NCI-H1930 (cell line): ENCODE measurements around the gene OGA.
A peak's percentile ranks its signal among the peaks of the same experiment; 100 is the strongest.

Experiments
- DNase-seq, 2 experiments: peaks; one replicate each; lab custom pipeline; 2025; lab: John Stamatoyannopoulos, UW

OGA gene

DNA sequence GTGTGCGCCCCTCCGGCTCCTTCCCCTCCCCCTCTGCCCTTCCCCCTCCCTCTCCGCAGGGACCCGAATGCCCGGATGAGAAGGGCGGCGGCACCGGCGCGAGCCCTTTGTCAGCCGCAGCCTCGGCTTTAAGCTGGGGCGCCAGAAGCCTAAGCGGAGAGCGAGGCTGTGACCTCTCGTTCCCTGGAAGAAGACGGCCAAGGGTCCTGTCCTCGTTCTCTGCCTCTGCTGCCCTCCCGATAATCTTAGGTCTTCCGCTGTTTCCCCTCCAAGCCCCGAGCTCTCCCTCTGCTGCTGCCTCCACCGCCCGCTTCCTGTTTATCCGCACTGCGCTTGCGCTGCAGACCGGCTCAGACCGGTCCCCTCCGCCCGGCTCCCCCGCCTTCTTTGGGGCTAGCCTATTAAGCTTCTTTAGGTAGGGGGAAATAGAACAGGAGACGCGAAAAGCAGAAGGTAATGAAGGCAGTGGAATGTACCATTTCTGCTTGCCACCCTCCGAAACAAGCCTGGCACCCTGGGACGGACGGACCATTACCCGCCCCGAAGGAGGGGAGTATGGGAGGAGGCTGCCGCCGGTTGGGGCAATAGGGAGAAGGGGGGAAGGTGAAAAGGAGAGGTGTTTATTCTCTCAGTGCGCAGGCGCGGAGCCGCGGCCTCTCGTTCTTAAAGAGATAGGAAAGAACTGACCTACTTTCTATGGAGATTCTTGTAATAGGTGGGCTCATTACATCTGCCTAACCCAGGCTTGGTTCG, at the start of gene OGA:
Gene OGA, minus strand, starts transcription at position 326 of the 753 bp plus-strand sequence. CDS start 422 bp downstream, outside the sequence.
- peak; percentile 91 to 92 for DNase-seq

DNA sequence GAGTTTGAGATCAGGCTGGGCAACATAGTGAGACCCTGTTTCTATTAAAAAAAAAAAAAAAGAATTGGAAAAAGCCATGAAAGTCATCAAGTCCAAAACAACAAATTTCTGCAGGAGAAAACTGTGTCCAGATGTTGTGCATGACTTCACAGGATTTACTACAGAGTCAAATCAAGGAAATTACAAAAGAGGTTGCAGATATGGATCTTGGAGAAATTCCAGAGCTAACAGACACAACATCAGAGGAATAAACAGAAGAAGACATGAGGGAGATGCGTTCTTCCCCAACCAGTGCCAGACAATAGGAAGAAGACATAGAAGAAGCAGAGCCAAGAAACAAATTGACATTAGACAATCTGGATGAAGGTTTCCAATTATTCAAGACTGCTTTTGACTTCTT, 49.7 kb upstream of the OGA start:
- no peak for DNase-seq

DNA sequence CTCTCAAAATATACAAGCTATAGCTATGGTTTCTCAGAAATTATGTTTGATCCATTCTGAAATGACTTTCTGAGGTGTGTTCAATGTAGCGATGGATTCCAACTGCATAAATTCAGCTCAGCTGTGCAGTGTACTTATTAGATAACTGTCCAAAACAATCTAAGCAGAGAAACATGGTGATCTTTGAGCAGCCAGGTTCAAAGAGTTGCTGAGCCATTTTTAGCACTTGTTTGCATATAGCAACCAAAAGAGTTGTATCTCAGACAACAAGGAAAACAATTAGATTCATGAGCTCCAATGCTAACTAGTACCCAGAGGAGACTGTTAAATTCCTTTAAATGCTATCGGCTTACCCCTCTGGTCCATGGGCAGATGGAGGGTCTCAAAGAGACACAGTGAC, 41.3 kb upstream of the OGA start:
- DNase-seq: no peak

DNA sequence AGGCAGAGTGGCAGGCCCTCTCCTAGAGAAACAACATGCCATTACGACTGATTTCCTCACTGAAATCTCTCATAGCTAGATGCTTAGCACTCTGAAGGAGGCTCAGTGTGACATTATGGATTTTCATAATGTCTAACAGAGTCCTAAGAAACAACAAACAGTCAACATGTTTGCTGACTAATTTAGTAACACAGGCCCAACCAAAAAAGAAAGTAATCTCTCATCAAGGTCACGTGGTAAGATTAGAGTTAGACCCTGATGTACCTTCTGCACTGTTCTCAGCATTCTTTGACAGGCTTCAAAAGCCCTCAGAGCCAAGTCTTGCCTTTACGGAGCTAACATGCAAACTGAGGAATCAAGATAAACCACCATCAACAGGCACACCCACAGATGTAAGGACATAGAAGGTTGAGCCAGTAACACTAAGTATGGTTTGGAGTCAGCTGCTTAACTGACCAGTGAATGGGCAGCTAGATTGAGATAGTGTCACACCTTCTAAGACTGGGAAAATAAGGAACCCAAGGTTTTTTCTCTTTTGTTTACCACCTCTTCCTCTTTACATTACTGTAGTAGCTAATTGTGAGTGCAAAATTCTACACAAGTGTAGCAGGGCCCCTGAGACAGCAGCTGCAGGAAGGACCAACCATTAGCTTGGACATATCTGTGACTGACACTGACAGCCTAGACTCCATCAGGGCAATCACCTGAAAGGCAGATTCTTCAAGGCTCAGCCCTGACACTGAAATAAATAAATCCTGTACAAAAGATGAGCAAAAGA, 40.7 kb upstream of the OGA start:
- DNase-seq: no peak

DNA sequence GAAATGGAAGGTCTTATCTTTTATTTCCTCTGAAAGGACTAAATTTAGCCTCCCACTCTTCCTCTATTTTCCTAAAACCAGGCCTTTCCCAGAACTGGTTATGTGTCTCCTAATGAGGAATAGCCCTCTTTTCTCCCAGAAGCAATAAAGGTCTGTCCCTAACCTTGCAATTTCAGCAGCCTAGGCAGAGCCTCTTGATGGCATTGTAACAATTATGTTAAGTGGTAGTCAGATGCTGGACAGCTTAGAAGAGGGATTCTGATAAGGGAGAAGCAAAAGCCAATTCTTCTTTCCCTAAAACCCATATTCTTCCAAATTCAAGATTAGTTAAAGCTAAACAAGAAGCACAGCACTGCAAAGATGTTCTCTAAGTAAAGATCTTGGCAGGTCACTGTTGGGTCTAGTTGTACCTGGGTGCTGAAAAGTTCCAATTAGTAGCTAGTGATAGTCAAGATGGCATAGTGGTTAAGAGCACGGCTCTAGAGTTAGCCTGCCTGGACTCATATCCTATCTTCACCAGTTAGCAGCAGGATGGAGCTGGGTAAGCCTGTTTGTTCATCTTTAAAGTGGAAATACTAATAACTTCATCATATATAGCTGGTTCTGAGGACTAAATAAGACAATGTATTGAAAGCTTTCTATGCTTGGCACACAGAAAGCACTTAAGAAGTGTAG, 39.7 kb upstream of the OGA start:
- no peak for DNase-seq

DNA sequence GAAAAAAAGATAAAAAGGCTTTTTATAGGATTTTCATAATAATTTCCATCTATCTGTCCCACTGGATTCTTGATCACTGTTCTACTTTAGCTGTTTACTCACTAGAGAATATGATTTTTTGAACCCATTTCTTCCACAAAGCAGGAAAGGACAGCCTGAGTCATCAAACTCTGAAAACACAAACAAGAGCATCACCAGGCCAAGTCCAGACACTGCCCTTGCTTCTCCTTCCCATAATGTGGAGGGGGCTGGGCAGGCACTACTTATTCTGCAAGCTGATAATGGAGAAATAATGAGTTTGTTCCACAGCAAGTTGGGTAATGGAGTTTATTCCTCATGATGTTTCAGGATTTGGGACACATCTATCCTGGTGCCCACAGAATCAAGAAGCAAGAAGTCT, 38.4 kb upstream of the OGA start:
- DNase-seq: no peak

DNA sequence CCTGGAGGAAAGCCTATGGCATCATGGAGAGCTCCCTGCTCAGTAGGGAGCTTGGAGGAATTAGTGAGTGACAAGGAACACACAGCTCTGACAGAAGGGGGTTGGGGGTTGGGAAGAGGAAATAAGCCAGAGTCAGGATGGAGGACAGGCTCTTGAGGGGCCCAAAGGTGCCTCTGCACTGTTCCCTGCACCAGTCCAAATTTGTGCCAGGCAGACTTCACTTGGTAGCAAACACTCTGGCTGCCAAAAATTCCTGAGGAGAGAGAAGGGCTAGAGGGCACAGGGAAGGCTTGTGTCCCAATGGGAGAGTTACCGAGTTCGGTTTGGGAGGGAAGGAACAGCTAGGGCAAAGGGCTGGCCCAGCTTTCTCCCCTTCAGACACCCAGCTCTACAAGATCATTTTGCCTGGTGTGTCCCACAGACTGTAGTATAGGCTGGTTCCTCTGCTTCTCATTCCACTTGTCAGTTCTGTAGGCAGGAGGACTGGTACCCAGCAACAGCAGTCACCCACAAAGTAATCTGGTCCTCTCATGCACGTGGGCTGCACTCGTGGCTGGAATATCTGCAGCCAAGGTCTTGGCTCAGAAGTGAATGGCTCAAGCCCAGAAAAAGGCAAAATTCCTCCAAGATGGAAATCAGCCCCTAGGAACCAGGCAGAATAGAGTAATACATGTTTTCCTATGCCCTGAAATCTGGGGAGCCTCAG, 33.3 kb upstream of the OGA start:
- DNase-seq: no peak

DNA sequence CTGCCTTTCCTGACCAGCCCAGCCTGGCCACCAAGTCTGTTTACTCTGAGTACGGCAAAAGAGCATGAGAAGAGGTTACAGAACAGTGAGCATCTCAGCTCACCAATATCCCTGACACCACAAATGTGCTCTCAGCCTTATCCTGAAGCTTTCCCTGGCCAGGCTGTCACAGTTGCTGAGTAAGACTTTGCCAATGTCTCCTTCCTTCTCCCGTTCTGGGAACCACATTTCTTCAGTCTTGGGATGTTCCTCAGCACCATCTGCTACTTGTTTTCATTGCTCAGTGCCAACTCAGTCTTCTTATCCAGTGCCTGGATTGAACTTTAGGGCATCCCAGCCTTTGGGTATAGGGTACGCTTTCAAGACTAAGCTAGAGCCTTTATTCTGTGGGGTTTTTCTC, 32.5 kb upstream of the OGA start:
- DNase-seq: no peak

DNA sequence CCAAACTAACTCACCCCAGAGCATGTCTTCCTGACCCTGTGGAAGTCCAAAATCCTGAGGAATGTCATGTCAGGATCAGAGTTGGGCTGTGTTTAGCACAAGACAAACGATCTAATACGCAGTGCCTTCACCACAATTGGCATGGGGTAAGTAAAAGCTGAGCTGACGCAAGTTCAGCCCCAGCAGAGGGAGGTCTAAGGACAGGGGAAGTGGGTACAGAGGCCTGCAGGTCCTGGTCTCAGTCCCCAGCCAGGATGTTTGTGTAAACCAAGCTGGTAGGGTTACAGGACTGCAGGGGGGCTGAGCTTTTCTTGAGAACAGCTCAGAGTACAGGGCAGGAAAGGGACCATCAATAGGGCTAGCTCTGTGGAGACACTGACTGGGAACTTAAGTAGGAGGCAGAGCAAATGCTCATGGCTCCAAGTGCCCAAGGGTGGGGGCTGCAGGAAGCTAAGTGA, 30.7 kb upstream of the OGA start:
- DNase-seq: no peak

DNA sequence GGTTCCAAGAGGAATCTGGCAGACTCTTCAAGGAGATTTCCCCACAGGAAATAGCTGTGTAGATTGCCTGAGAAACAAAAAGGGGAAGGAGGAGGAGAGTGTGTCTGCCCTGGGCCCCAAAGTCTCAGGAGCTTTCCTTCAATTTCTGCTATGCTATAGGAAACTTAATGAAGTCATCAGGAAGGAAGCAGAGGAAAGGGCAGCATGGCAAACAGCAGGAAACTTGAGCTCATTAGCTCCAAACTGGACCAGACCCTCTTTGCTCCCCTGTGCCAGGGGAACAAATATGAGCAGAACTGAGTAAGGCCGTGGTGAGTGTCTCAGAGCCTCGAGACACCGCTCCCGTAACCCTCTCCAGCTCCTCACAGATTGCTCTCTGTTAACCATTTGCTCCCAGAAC, 30.2 kb upstream of the OGA start:
- no peak for DNase-seq

DNA sequence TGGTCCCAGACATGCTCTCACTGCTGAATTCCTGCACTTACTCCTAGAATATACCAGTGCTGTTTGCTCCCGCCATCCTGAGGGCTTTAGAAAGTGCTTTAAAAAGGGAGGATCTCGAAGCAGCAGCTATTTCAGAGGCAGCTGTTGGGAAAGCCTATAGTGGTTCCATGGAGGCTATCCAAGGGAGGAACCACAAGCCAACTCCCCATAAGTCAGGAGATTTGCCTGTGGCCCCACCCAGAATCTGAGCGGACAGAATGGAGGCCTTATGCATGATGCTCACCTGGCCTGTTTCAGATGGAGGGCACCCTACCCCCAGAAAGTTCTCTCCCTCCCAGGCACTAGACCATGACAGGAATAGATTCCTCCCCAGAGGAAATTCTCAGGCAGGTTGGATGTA, 27.6 kb upstream of the OGA start:
- DNase-seq: no peak

DNA sequence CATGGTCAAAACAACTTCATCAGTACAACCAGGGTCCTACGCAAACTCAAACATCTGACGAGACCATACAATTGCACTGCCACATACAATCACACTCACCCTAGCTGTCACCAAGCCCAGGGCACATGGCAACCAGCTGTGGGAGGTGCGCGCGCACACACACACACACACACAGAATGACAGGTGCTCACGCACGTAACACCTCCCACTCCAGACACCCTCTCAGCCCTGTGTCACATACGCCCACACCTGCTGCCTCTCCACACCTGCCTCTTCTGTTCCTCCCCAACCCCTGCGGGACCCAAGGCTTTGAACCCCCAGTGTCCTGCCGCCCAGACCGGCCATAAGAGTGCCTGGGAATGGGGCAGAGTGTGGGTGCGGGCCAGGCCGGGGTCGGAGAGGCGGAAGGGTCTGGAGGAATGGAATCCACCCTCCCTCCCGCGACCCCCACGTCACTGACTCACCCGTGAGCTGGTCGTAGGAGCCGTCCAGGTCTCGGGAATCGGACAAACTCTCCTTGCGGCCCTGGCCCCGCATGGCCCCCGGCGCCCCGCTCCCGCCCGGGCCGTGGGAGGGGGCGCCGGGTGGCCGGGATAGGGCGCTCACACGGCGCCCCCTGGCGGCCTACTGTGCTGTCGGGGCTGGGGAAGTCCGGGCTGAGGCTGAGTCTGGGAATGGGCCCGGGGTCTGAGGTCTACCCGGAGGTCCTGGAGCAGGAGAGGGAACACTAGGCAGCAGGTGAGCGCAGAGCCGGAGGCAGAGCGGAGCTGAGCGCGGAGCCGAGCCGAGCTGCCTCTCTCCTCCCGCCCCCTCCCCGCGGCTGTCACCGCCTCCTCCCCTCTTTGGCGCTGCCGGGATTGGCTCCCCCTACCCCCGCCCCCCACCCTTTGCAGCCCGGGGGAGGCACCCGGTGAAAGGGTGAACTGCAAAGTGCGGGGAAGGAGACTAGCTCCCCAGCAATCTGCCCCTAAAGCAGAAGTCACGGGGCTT, 25.1 kb upstream of the OGA start, which contains the start of gene KCNIP2:
Gene KCNIP2, minus strand, starts transcription at position 769 of the 990 bp plus-strand sequence. Its CDS starts 232 bp downstream, at position 537.
- DNase-seq: peak; percentile 29 to 51

DNA sequence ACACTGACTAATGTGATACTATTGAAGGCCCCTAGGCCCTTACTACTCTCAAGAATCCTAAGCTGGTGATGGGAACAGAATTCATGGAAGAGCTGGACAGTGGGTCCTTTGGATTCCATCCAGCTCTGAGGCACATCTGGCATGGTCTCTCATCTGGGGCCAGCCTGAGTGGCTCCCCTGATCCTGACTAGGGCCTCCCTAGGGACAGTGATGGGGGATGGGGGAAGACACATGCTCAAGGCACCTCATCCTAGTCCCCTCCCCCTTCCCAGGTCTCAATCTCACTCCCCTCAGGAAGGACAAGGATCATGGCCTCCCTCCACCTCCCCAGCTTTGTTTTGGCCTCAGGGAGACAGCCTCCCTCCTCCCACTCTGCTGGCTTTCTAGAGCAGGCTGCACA, 23.6 kb upstream of the OGA start:
- DNase-seq: no peak

DNA sequence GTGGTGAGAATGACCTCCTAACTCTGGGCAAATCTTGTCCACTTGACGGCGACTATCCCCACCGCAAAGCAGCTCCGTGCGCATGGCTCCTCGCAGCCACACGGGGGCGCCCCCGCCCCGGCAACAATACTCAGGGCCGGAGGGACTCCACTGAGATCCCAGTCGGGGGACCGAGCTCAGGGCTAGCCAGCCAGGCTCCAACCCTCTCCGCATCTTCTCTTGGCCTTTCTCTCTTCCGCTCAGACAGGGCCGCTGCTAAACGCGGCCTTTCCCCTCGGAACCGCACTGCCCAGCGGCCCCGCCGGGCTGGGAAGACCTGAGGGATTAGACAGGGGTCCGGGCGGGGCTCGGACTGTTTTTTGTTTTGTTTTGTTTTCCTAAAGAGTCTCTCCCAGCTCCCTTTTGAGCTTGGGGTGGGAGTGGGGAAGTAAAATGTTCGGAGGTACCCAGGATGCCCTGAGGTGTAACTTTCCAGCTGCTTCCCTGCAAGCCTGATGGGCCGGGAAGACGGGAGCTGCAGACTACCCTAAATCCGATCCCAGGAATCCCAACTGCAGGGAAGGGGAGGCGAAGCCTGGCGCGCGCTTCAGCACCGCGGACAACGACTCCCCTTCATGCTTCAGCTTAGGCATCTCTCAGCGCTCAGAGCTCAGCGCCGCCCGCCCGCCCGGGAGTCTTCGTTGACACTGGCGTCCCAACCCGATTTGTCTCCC, 22.7 kb upstream of the OGA start:
- peak; percentile 18 to 60 for DNase-seq

DNA sequence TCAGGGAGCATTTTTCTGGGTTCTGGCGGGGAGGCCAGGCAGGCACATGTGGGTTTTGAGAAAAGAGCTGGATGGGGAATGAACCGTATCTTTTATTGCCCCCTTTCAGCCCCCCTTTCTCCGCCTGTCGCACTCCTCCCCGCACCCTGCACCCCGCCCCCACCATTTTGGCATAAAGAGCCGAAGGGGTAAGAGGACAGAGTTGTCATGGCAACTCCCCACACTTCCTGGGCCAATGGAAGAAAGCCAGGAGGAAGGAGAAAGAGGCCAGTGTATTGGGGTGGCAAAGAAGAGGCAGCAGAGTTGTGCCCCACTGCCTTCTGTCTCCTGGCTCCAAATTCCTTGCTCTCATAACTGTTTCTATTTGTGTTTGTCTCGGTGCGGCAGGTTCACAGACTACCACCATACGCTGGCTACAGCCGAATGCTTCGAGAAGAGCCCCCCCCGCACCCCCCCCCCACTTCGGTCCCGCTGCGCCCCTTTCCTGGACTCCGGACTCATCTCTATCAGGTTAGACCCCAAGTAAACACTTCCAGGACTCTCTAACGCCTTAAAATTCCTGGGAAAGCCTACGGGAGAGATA, 21.9 kb upstream of the OGA start:
- no peak for DNase-seq

DNA sequence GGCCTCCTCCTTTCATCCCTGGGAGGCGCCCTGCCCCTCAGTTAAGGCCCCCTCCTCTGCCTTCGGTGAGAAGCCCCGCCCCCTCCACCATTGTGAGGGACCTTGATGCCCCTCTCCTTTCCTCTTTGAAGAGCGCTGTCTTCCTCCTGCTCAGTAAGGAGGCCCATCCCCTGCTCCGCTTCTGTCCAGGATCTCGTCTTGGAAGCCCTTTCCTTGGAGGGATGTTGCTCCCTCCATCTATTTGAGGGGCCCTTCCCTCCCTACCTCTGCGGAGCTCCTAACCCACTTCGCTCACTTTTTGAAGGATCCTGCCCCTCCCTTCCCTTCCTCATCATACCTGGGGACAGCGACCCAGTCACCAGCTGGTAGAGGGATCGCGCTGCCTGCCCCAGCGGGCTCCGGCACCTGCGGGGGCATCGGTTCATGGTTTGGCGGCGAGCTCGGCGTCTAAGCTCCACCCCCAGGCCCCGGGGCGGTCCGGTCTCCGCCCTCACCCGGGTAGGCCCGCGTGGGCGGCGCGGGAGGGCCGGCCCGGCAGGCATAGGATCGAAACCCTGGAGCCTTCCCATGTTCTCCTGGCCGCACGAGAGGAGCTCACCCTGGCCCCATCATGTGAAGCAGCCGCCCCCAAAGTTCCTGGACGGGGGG, 21.3 kb upstream of the OGA start:
- peak in 1 of 2 experiments; percentile 17 for DNase-seq

DNA sequence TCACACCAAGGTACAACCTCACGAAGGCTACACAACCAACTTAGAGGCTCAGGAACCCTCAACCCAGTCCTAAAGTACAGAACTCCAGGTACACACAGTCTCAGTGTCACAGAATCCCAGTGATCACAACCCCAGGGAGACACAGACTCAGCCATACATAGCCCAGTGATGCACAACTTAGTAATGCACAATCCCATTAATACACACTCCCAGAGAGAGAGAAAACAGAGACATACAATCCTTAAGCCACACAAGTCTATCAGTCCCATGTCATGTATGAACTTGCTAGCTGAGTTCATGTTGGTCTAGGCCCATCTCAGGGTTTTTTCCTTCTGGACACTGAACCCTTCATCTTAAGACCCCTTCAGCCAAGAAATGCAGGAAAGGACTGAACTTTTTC, 20.8 kb upstream of the OGA start:
- no peak for DNase-seq

DNA sequence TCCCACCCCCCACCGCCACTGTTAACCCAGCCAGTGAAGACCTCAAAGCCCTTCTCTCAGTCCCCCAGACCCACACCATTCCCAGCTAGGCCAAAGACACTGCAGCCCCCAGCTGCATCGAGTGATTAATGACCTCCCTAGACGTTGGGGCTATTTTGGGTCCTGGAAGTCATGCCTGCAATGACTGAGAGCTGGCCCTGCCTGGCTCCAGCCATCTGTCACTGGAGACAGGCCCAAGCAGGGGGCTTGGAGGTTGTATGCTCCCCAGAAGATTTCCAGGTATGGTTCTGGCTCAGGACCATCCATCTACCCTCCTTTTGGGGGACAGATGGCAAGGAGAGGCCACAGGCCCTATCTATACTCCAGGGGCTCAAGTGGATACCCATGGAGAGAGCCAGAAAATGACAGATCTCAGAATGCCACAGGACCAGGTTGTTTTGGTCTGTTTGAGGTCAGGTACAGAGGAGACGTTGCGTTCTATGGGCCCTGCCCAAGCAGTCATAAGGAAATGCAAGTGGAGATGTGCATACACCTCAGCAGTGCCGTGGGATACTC, 20.2 kb upstream of the OGA start:
- DNase-seq: no peak

DNA sequence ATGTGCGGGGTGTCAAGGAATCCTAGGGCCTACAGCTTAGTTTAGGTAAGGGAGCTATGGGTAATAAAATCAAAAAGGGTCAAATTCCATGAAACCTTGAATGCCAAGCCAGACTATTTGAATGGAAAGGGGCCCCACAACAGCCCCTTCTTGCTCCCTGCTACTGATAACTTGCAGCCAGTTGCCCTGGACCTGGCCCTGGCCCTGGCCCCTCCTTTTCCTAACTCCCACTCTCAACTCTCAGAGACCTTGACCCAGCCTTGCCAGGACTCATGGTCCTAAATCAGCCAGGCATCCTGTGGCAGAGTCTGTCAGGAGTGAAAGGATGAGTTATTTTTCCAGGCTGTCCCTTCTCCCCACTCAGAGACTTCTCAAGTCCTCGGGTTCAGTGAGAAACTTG, 19.5 kb upstream of the OGA start:
- no peak for DNase-seq
